ENCODE measurements around the gene FAAP24. TPM values are rescaled to one million over a fixed set of nuclear protein-coding genes. Genes with fewer than 3 reads are reported as not detected.

The FAAP24 gene
- total and polyA plus RNA-seq, 2 of the 8 experiments (the other 6 are each of a cell fraction or from before 2014, with no cell fraction given), result 3.3 to 4.2 TPM

GRCh38 chr19:32971012-32971595, 938 bp upstream of the FAAP24 start (continued):
- TF ChIP-seq ZNF274 (IDR thresholded peaks at IDR 0.05; ENCODE audit: borderline replicate concordance, extremely low read depth, low read length), result no peak
- TF ChIP-seq CTBP2 (IDR thresholded peaks at IDR 0.05; ENCODE audit: borderline replicate concordance, insufficient read depth, insufficient read length, low read length), result no peak
- TF ChIP-seq EZH2 (IDR thresholded peaks at IDR 0.05; ENCODE audit: low read depth, low read length, severe bottlenecking), result no peak
- TF ChIP-seq TEAD4 (IDR thresholded peaks at IDR 0.05; ENCODE audit: low read depth, low read length), result no peak
- no peak for TF ChIP-seq KDM1A (IDR thresholded peaks at IDR 0.05; ENCODE audit: borderline replicate concordance, low read length)
